ENCODE data around the gene DACT1.
"Not testable (repeated sequence)": the region's sequence is repeated elsewhere in the genome, so short reads cannot be mapped to it uniquely, and the experiment has no call there.

The DACT1 gene

DNA sequence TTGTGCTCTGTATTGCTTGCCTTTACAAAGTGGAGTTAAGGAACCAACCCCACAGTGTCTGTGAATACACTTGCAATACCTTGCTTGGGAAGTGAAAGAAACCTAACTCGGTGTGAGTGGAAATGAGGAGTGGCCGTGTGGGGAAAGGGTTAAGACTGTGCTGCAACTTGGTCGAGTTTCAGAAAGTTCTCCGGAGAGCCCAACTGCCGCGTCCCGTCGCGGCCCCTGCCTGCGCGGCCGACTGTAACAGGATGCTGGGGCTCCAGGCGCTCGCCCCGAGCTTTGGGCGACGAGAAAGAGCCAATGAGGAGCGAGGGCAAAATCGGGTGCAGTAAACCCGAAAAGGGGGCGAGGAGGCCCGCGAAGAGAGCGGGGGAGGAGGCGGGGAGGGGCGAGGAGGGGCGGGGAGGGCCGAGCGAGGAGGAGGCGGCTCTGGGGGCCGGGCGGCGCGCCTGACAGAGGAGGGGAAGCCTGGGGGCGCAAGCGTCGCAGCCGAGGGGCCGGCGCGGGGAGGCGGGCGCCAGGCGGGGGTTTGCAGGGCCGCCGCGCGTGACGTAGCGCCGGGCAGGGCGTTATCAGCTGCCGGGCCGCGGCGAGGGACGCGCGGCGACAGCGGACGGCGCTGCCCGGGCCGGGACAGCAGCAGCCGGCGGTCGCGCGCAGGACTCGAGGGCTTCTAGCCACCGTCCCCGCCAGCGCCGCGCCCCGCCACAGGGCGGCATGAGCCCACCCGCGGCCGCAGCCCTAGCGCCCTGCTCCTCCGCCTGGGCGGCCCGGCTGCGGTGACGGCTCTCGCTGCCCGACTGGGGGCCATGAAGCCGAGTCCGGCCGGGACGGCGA is at the start of gene DACT1:
TSS of gene DACT1 (plus strand) at position 572 of the 840 bp plus-strand sequence. CDS start at position 813, 241 bp downstream.
- DNase-seq (ENCODE audit: low spot score), result peak; percentile 77

DNA sequence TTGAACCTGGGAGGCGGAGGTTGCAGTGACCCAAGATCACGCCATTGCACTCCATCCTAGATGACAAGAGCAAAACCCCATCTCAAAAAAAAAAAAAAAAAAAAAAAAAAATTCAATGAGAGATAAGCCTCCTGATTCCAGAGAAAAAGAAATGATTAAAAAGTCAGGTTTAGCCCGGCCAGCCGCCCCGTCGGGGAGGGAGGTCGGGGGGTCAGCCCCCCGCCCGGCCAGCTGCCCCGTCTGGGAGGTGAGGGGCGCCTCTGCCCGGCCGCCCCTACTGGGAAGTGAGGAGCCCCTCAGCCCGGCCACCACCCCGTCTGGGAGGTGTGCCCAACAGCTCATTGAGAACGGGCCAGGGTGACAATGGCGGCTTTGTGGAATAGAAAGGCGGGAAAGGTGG is 49.4 kb upstream of the DACT1 start:
- DNase-seq (ENCODE audit: low spot score), result not testable (repeated sequence)

DNA sequence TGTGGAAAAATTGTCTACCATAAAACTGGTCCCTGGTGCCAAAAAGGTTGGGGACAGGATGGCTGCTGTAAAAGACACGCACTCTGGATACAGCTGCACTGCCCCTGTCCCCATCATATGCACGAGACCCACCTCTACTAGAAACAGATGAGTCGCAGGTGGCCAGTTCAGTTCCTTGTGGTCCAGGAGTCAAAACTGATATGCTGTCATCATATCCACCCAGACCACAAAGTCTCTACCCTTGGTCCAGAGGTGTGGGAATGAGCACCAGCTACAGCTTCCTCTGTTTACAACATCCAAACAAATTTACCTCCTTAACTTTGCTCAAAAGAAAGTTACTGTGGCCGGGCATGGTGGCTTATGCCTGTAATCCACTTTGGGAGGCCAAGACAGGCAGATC is 43.8 kb upstream of the DACT1 start:
- DNase-seq (ENCODE audit: low spot score), result no peak

- no peak for DNase-seq (ENCODE audit: low spot score)
Observed at GRCh38 chr14:58597041-58597440, 40.7 kb upstream of the DACT1 start.

DNA sequence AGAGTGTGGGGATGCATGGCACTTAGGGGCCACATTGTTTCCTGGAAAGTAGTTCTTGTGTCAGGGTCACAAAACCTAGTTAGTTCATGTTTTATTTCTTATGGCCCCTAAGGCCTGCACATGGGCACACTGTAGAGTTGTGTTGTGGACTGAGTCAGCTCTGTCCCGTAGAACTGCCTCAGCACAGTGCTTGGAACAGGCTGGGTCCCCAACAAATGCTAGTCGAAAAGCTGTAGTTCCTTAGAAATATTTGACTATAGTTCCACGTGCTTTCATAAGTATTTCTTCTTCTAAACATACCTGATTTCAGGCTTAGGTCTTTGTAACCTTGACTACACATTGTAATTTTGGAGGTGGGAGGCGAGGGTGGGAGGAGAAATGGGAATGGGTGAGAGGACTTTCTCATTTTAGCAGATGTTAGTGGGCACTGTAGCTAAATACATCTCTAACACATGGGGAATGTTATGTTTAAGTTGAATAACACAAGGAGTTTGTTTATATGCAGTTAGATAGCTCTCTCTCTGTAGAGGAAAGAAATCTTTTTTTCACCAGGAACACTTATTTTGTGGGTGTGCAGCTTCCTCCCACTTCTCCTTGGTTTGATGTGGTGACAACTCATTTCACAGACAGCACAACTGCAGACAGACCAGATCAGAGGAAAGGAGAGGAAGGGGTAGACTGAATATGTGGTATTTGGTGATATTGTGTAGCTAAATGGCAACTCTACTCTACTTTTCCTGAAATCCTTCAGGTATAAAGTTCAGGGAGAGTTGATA is 39.5 kb upstream of the DACT1 start:
- DNase-seq (ENCODE audit: low spot score), result no peak

GRCh38 chr14:58598804-58599525 is 38.8 kb upstream of the DACT1 start:
- no peak for DNase-seq (ENCODE audit: low spot score)

GRCh38 chr14:58599707-58600106 is 38.1 kb upstream of the DACT1 start:
- DNase-seq (ENCODE audit: low spot score), result no peak

DNA sequence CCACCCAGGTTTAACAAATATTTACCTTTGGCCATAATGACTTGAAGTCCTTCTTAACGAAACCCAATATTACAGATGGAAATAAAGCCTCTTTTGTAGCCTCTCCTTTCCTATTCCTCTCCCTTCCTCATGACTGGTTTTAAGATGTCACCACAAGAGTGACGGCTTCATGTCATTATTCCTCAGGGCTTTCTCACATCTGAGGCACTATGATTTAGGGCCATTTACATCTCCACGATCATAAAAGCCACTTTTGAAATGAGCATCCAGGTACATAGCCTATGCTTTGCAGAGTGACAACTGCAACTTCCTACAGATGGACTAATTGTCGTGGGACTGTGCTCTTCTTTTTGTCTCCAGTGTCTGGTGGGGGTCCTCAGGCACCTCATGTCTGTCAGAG is 32.3 kb upstream of the DACT1 start:
- DNase-seq (ENCODE audit: low spot score), result no peak

GRCh38 chr14:58607131-58607951 is 30.4 kb upstream of the DACT1 start:
- peak; percentile 29 for DNase-seq (ENCODE audit: low spot score)

DNA sequence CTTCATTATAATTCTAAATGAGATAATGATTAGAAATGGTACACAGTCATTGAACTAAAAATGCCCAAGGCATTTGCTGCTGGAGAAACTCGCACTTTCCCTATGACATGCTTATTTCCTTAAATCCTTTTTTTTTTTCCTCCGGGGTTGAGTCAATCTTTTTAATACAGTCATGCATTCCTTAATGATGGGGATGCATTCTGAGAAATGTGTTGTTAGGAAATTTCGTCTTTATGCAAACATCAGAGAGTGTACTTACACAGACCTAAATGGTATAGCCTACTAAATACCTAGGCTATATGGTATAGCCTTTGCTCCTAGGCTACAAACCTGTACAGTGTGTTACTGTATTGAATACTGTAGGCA is 29.8 kb upstream of the DACT1 start:
- DNase-seq (ENCODE audit: low spot score), result no peak

DNA sequence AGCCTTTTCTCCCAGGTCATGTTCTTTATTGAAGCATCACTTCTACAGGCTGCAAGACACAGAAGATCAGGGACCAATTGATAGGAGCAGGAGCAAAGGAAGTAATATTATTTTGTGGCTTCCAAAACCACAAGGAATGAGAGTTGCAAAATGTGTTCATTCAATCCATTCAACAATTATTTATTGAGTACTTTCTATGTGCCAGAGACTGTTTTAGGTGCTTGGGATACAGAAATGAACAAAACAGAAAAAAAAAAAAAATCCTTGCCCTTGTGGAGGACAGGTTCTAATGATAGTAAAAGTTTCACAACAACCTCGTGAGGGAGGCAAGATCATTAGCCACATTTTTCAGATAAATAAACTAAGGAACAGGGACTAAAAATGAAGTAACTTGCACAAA is 20.1 kb upstream of the DACT1 start:
- DNase-seq (ENCODE audit: low spot score), result no peak

DNA sequence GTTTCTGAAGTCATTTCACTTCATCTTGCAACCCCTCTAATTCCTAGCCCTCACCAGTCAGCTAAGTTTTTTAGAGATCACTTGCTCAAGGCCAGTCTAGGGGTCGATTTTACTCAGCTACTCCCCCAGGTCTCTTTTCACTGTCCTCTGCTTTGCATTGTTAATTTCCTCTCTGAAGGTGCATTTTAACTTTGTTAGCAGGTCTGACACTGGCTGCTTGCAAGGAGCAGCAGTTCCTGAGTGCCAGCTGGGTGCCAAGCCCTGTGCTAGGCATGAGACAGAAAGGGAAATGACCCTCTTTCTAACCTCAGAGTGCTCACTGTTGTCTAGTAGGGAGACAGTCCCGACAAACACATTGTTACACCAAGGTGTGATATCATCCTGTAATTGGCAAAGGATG is 17.8 kb upstream of the DACT1 start:
- no peak for DNase-seq (ENCODE audit: low spot score)

DNA sequence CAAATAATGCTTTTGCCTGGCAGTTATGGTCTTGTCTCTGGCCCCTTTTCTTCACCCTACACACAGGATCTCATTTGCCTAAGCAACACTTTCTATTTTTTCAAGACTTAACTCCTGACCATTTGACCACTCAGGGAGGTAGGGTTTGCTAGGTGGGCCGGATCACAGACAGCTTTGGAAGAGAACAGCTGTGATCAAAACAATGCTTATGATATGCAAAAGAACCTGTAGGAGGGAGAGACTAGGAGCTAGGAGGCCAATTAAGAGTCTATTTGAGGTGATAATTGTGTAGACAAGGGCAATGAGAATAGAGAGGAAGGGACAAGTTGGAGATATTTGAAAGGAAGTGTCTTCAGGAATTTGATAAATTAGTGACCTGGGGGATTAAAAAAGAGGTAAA is 12.3 kb upstream of the DACT1 start:
- DNase-seq (ENCODE audit: low spot score), result no peak

DNA sequence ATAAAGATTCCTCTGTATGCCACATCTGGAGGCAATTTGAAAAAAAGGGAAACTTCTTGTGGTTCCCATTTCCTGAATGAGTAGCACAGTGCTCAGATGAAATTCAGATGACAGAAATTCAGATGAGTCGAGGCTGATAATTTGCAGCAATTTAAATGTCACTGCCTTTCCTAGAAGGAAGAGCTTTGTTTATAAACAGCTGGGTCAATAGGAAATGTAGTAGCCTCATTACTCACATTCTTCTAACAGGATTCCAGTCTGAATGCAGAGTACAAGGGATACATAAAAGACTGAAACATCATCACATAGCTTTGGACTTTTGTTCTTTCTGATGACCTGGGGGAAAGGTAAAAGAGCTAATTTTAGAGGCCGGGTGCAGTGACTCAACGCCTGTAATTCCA is 11.3 kb upstream of the DACT1 start:
- no peak for DNase-seq (ENCODE audit: low spot score)

- no peak for DNase-seq (ENCODE audit: low spot score)
Observed at GRCh38 chr14:58628406-58628805, 9.4 kb upstream of the DACT1 start.

- DNase-seq (ENCODE audit: low spot score), result no peak
Observed at GRCh38 chr14:58629281-58629680, 8.5 kb upstream of the DACT1 start.

DNA sequence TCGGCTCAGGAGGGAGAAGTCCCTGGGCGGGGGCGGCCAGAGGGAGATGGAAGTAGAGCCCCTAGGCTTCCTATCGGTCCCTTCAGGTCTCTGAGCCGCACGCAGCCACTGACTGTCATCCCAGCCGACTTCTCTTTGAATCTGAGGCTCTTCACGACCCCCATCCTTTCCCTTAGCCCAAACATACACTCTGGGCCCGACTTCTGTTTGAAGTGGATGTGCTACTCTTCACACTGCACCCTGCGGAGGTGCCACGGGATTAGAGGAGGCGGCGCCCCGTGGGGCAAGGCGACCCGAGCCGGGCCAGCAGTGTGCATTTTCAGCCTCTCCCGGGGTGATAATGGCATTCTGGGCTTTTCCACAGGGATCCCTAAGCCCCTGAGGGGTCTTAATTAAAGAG is 6.0 kb upstream of the DACT1 start:
- no peak for DNase-seq (ENCODE audit: low spot score)

DNA sequence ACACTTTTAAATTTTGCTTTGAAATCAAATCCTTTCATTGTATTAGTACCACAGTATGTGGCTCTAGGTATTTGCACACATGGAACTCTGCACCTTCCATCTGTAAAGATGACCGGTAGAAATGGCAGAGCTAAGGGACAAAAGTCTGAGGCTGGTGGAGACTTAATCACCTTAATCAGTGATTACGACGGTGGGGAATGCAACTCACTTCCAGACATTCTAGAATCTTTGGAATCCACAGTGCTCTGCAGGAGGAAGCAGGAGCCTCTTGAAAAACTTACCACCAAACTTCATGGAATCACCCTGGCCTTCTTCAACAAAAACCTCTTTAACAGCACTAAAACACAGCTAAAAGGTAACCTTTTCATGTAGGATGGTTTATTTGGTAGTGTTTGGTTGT is 3.9 kb upstream of the DACT1 start:
- DNase-seq (ENCODE audit: low spot score), result no peak

GRCh38 chr14:58634406-58635090 is 3.2 kb upstream of the DACT1 start:
- no peak for DNase-seq (ENCODE audit: low spot score)

- no peak for DNase-seq (ENCODE audit: low spot score)
Observed at GRCh38 chr14:58635091-58635830, 2.5 kb upstream of the DACT1 start.

- DNase-seq (ENCODE audit: low spot score), result no peak
Observed at GRCh38 chr14:58636129-58636528, 1.6 kb upstream of the DACT1 start.
